IPS-NIHi11 (cell line): ENCODE results near the gene HSD17B13.
"Not testable (repeated sequence)": the region's sequence is repeated elsewhere in the genome, so short reads cannot be mapped to it uniquely, and the experiment has no call there.

ENCODE experiments used
- DNase-seq: peaks from one replicate; pipeline ENCODE4 v3.0.0; 2012; ENCODE audit warnings: mixed read lengths, low spot score

Gene HSD17B13

DNA sequence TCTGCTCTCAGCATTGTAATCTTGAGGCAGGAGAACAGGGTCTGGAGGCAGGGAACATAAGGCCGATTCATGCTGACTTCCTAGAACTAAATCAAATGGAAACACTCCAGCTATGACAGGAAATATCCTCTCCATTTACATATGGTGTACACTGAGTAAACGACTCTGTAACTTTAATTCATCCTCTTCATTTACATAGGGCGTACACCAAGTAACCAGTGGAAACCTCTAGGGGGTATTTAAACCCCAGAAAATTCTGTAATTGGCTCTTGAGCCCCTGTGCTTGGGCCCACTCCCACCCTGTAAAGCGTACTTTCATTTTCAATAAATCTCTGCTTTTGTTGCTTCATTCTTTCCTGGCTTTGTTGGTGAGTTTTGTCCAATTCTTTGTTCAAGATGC, 7.7 kb downstream of the HSD17B13 start:
- DNase-seq, result not testable (repeated sequence)

GRCh38 chr4:87313756-87314155, 8.9 kb downstream of the HSD17B13 start:
- DNase-seq, result no peak

GRCh38 chr4:87311684-87312083, 11.0 kb downstream of the HSD17B13 start:
- DNase-seq, result no peak

GRCh38 chr4:87310691-87311335, 11.9 kb downstream of the HSD17B13 start:
- no peak for DNase-seq

DNA sequence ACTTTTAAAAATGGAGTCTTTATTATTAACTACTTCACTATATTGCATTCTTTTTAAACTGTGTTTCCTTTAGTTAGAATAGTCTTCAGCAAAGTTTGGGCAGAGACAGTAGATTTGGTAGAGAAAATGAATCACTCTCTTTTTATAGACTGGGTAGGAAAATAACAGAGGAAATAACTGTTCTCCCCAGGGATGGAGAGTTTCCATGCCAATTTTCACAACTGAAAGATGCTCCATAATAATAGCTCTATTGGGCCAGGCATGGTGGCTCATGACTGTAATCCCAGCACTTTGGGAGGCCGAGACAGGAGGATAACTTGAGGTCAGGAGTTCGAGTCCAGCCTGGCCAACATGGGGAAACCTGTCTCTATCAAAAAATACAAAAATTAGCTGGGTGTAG, 13.1 kb downstream of the HSD17B13 start:
- DNase-seq, result no peak

DNA sequence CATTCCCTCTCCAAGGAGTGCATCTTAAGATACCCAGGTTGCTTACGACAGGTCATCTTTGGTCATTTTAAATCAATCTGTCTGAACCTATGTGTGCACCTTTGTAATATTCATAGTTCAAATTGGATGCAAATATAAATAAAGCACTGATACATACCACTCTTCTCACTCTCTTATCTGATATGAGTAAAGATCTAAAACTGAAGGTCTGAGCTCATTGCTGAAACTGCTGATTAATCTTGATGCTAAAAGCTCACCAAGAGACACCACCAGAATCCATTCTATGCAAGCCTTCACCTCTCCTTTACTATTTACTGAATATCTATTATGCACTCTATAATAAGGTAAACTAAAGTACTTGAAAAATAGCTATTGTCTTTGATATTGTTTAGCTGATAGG, 16.6 kb downstream of the HSD17B13 start:
- no peak for DNase-seq

GRCh38 chr4:87305562-87305961, 17.1 kb downstream of the HSD17B13 start:
- no peak for DNase-seq

- no peak for DNase-seq
Measured at GRCh38 chr4:87304745-87305432, 17.8 kb downstream of the HSD17B13 start.

DNA sequence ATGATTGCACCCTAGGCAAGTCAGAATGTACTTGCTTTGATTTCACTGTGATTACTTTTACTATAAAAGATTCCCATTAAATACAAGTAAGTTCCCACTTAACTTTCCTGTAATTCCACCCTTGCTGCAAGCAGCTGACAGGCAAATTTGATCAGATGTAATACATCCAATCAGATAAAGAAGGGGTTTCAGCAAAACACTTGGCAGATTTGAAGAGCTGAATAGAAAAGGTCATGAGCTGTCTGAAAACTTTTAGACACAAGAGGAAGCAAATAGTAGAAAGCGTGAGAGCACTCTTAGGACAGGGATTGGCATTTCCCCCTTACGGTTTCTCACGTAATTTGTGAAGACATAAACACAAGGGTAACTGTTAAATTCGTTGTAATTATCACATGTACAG, 22.8 kb downstream of the HSD17B13 start:
- no peak for DNase-seq

GRCh38 chr4:87298362-87298761, 24.3 kb downstream of the HSD17B13 start:
- no peak for DNase-seq

DNA sequence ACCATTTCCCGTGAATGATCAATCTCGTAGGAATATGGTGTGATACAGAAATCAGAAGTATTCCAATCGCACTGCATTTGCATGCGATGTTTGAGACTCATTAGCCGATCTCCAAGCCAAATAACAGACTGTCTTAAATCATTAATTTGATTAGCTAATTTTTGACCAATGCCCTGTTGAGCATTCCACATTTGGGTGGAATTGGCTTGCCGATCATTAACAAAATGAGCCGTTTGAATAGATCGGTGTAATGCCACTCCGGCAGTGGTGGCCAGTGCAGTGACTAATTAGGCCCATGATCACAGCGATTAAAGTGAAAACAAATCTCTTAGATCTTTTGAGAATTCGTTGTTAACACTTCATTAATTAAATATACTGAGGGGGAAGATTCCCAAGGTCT, 27.8 kb downstream of the HSD17B13 start:
- DNase-seq, result not testable (repeated sequence)

GRCh38 chr4:87293889-87294288, 28.8 kb downstream of the HSD17B13 start:
- not testable (repeated sequence) for DNase-seq

GRCh38 chr4:87286970-87287369, 35.7 kb downstream of the HSD17B13 start:
- DNase-seq, result no peak

DNA sequence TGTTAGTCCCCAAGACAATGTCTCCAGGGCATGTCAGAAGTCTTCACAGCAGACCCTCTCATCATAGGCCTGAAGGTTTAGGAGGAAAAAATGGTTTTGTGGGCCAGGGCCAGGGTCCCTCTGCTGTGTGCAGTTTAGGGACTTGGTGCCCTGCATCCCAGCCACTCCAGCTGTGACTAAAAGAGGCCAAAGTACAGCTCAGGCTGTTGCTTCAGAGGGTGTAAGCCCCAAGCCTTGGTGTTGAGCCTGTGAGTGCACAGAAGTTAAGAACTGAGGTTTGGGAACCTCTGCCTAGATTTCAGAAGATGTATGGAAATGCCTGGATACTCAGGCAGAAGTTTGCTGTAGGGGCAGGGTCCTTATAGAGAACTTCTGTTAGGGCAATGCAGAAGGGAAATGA, 38.4 kb downstream of the HSD17B13 start:
- not testable (repeated sequence) for DNase-seq

DNA sequence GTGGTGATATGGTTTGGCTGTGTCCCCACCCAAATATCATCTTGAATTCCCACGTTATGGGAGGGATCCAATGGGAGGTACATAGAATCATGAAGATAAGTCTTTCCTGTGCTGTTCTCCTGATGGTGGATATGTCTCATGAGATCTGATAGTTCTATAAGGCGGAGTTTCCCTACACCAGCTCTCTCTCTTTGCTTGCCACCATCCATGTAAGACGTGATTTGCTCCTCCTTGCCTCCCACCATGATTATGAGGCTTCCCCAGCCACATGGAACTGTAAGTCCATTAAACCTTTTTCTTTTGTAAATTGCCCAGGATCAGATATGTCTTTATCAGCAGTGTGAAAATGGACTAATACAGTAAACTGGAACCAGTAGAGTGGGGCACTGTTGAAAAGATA, 39.5 kb downstream of the HSD17B13 start:
- DNase-seq, result no peak

- no peak for DNase-seq
Measured at GRCh38 chr4:87281603-87282002, 41.1 kb downstream of the HSD17B13 start.

DNA sequence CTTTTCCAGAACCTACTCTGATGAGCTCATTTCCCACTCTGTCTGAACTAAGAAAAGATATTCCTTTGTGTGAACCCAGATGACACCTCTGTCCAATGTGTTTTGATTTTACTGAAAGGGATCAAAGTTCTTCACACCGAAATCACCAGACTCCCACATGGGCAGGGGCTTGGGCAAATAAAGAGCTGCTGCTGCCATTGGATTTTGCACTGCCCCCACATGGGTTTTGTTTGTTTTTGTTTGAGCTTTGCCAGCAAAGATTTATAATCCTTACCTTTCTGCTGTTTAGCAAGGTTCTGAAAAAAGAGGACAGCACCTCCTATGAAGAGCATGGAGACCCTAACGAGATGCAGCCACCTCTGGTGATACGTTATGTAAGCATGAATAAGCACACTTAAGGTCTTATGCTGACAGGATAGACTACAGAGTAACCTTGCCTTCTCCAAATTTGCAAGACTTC, 44.3 kb downstream of the HSD17B13 start:
- DNase-seq, result no peak

DNA sequence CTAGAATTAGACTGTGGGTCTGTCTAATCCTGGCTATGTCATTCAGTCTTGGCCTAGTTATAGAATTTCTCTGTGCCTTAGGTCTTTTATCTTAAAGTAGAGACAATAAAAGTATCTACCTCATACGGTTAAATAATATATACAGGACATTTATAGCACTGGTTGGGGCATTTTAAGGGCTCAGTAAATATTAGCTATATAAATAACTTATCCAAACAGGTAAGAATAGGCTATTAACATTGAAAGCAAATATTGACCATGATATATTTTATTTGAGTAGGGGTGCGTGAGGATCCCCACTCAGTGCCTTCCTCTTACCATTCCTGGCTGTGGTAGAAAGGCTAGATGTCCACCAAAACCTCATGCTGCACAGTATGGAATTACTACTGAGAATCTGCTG, 47.4 kb downstream of the HSD17B13 start:
- no peak for DNase-seq

- DNase-seq, result no peak
Measured at GRCh38 chr4:87274803-87275202, 47.9 kb downstream of the HSD17B13 start.

GRCh38 chr4:87274327-87274726, 48.4 kb downstream of the HSD17B13 start:
- DNase-seq, result no peak

DNA sequence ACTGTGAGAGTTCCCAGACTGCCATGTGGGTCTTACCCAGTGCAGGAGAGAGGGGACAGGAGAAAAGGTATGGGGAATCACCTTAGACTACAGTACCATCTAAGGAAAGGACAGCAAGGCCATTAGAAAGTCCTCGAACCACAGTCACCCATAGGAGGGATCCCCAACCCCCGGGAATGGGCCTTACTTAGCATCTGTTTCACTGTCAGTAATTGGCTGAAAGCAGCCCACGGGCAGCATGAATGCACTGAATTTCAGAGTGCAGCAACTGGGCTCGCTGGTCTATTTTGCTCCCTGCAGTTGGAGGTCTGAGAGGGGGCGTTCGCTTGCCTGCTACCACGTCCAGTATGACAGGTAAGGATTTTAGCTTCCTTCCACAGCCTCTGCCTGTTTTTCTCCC, 51.9 kb downstream of the HSD17B13 start:
- peak; percentile 16 for DNase-seq

- peak; percentile 57 for DNase-seq
Measured at GRCh38 chr4:87270144-87270543, 52.5 kb downstream of the HSD17B13 start.

DNA sequence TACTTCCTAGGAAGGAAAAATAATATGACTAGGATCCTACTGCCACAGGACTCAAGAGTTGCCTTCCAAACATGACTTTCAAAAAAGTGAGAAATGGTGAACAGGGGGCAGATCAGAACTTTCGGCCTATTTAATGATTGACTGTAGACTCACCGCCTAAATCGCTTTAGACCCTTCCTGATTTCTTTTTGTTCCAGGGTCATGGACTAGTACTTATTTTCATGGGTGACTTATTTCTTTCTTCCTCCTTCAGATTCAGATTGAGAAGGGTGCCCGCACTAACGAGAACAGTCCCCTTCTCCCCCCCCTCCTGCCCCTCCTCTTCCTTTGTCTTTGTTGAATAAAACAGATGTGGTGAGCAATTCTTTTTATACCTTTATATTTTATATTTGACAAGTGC, 54.3 kb downstream of the HSD17B13 start:
- no peak for DNase-seq

DNA sequence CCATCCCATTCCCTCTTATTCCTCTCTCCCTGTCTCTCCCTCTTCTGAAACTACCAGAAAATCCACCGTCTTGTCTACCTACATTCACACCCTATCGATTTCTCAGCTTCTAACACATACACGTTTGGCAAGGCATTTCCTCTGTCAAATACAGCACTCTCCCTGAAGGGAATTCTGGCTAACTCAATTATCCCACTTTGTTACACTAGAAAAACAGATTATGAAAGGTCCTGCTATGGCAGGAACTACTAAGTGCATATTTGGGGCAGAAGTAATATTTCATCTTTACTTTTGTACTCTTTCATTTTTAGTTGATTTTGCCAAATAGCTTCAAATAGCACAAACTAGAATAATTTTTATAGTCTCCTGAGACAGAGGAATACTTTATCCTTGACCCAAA, 55.7 kb downstream of the HSD17B13 start:
- no peak for DNase-seq
